Stimulated activated CD4-positive, alpha-beta T cell treated with anti-CD3 and anti-CD28 coated beads, Interleukin-1b, Interleukin-23, amount 100 ng/mL, for 24 hours (primary cell): ENCODE measurements around the gene RNU1-1.
"Not testable (repeated sequence)": the region's sequence is repeated elsewhere in the genome, so short reads cannot be mapped to it uniquely, and the experiment has no call there.

Source experiments
- DNase-seq, 4 experiments: peaks; one replicate each; pipeline ENCODE4 v3.0.0-alpha.2; 2020; ENCODE audit warnings: low read depth in 4 of 4, low spot score in 1 of 4

The RNU1-1 gene

GRCh38 chr1:16514107-16515055, at the start of gene RNU1-1:
RNU1-1 (minus strand) TSS chr1:16514285.
- DNase-seq = peak in 3 of 4 experiments; percentile 44 to 56 (median 49)

GRCh38 chr1:16561035-16561434, 47.0 kb upstream of the RNU1-1 start:
- not testable (repeated sequence) for DNase-seq

- DNase-seq = not testable (repeated sequence)
These were observed 46.4 kb upstream of the RNU1-1 start for GRCh38 chr1:16560498-16560897.

- DNase-seq = not testable (repeated sequence)
These were observed 45.6 kb upstream of the RNU1-1 start for GRCh38 chr1:16559688-16560087.

GRCh38 chr1:16557034-16557433, 42.9 kb upstream of the RNU1-1 start:
- not testable (repeated sequence) for DNase-seq

- not testable (repeated sequence) for DNase-seq
These were observed 39.2 kb upstream of the RNU1-1 start for GRCh38 chr1:16553244-16553643.

- not testable (repeated sequence) for DNase-seq
These were observed 36.3 kb upstream of the RNU1-1 start for GRCh38 chr1:16550212-16550918.

GRCh38 chr1:16549545-16549944, 35.5 kb upstream of the RNU1-1 start:
- DNase-seq = not testable (repeated sequence)

GRCh38 chr1:16547502-16548241, 33.6 kb upstream of the RNU1-1 start:
- not testable (repeated sequence) for DNase-seq

- peak in 1 of 4 experiments; percentile 35 for DNase-seq
These were observed 31.6 kb upstream of the RNU1-1 start for GRCh38 chr1:16545682-16546095.

GRCh38 chr1:16540421-16540893, 26.4 kb upstream of the RNU1-1 start:
- not testable (repeated sequence) for DNase-seq

GRCh38 chr1:16537528-16537927, 23.4 kb upstream of the RNU1-1 start:
- DNase-seq = not testable (repeated sequence)

- not testable (repeated sequence) for DNase-seq
These were observed 22.7 kb upstream of the RNU1-1 start for GRCh38 chr1:16536796-16537195.

- DNase-seq = not testable (repeated sequence)
These were observed 21.8 kb upstream of the RNU1-1 start for GRCh38 chr1:16535898-16536297.

- not testable (repeated sequence) for DNase-seq
These were observed 21.4 kb upstream of the RNU1-1 start for GRCh38 chr1:16535487-16535886.

- DNase-seq = peak in 3 of 4 experiments; percentile 4 to 36 (median 28)
These were observed 20.9 kb upstream of the RNU1-1 start for GRCh38 chr1:16534829-16535456.

GRCh38 chr1:16534239-16534828, 20.2 kb upstream of the RNU1-1 start:
- DNase-seq = not testable (repeated sequence)

- DNase-seq = not testable (repeated sequence)
These were observed 18.3 kb upstream of the RNU1-1 start for GRCh38 chr1:16532235-16532991.

- not testable (repeated sequence) for DNase-seq
These were observed 14.3 kb upstream of the RNU1-1 start for GRCh38 chr1:16528338-16528737.
